IMR-90 (cell line): ENCODE data around the gene CDH13. TPM values are rescaled to one million over a fixed set of nuclear protein-coding genes. Genes with fewer than 3 reads are reported as not detected.

ENCODE experiments used
- ATAC-seq: fragments of 200-7000 bp; cut with Tn5 transposase; 2 replicates; pipeline ENCODE4 v1.9.1; 2020; ENCODE audit warnings: low read depth, mild to moderate bottlenecking, moderate library complexity
- BruUV-seq: library from RNA; stranded (reverse); fragments of 400-500 nt; replicated peaks from 2 replicates; lab custom pipeline; 2021; lab: Mats Ljungman, UMichigan
- CTCF ChIA-PET: fragments of 300-600 bp; formaldehyde crosslinking; extraction: SDS; loops from one replicate; lab custom pipeline; 2021; ENCODE audit warnings: antibody characterized with exemption; lab: Yijun Ruan, JAX
- POLR2A ChIA-PET: fragments of 300-600 bp; sonication (Branson Sonifier 250); formaldehyde crosslinking; loops from one replicate; lab custom pipeline; 2022; ENCODE audit warnings: antibody characterized with exemption; ENCODE audit not compliant: unreplicated experiment; lab: Charles Lee
- DNase-seq: peaks from one replicate; pipeline ENCODE4 v3.0.0; 2013
- H2AFZ ChIP-seq: replicated peaks from 2 replicates; pipeline ENCODE3; 2013; ENCODE audit warnings: low read length, mild to moderate bottlenecking; ENCODE audit not compliant: poor library complexity
- H2AK5ac ChIP-seq: 2 replicates; pipeline ENCODE4 v1.6.1; 2013; ENCODE audit warnings: low read depth, low read length, inconsistent platforms
- H2AK9ac ChIP-seq: replicated peaks from 2 replicates; pipeline ENCODE3; 2013; ENCODE audit warnings: mild to moderate bottlenecking, low read depth, low read length, moderate library complexity; ENCODE audit not compliant: poor library complexity
- H2BK120ac ChIP-seq: 2 replicates; pipeline ENCODE4 v1.6.1; 2013; ENCODE audit warnings: low read depth, low read length, inconsistent platforms
- H2BK15ac ChIP-seq: 3 replicates; pipeline ENCODE4 v1.6.1; 2013; ENCODE audit warnings: low read depth, low read length, inconsistent platforms
- H2BK20ac ChIP-seq: 2 replicates; pipeline ENCODE4 v1.6.1; 2013; ENCODE audit warnings: low read depth, mild to moderate bottlenecking, inconsistent platforms, low read length, moderate library complexity
- H2BK5ac ChIP-seq: 2 replicates; pipeline ENCODE4 v1.6.1; 2013; ENCODE audit warnings: mild to moderate bottlenecking, low read depth, low read length, inconsistent platforms; ENCODE audit not compliant: poor library complexity, severe bottlenecking
- H3K14ac ChIP-seq: replicated peaks from 2 replicates; pipeline ENCODE4 v1.6.1; 2013; ENCODE audit warnings: low read depth, low read length, inconsistent platforms
- H3K18ac ChIP-seq: 2 replicates; pipeline ENCODE4 v1.6.1; 2013; ENCODE audit warnings: low read depth, low read length, control low read depth
- H3K23ac ChIP-seq: 2 replicates; pipeline ENCODE4 v1.6.1; 2013; ENCODE audit warnings: low read depth, low read length, inconsistent platforms
- H3K27ac ChIP-seq: 2 replicates; pipeline ENCODE4 v1.5.1; 2013; ENCODE audit warnings: mild to moderate bottlenecking, control low read depth, low read length; ENCODE audit not compliant: insufficient read depth
- H3K27me3 ChIP-seq: 2 replicates; pipeline ENCODE4 v1.6.1; 2013; ENCODE audit warnings: low read length; ENCODE audit not compliant: control insufficient read depth, insufficient read depth
- H3K36me3 ChIP-seq: 2 replicates; pipeline ENCODE4 v1.6.1; 2013; ENCODE audit warnings: low read length, mixed read lengths; ENCODE audit not compliant: control insufficient read depth, insufficient read depth
- H3K4ac ChIP-seq: 2 replicates; pipeline ENCODE4 v1.6.1; 2013; ENCODE audit warnings: low read depth, low read length, inconsistent platforms
- H3K4me1 ChIP-seq: 2 replicates; pipeline ENCODE4 v1.6.1; 2013; ENCODE audit warnings: low read length, mixed read lengths; ENCODE audit not compliant: control insufficient read depth, insufficient read depth
- H3K4me2 ChIP-seq: 2 replicates; pipeline ENCODE4 v1.6.1; 2013; ENCODE audit warnings: low read depth, mild to moderate bottlenecking, control low read depth, low read length, moderate library complexity
- H3K4me3 ChIP-seq: 2 replicates; pipeline ENCODE4 v1.5.1; 2013; ENCODE audit warnings: low read depth, mild to moderate bottlenecking, control low read depth, low read length, moderate library complexity; ENCODE audit not compliant: insufficient read depth
- H3K56ac ChIP-seq: 2 replicates; pipeline ENCODE4 v1.6.1; 2013; ENCODE audit warnings: low read length, inconsistent platforms; ENCODE audit not compliant: insufficient read depth; ENCODE audit errors: extremely low read depth
- H3K79me1 ChIP-seq, 2 experiments: 2 replicates each; pipeline ENCODE4 v1.6.1; 2013; ENCODE audit warnings: low read length in 2 of 2, inconsistent platforms in 1 of 2, low read depth in 1 of 2
- H3K9ac ChIP-seq: 2 replicates; pipeline ENCODE4 v1.6.1; 2013; ENCODE audit warnings: low read depth, low read length, control low read depth
- H3K9me1 ChIP-seq: 2 replicates; pipeline ENCODE4 v1.6.1; 2013; ENCODE audit warnings: low read length, inconsistent platforms; ENCODE audit not compliant: insufficient read depth
- H3K9me3 ChIP-seq: 2 replicates; pipeline ENCODE4 v1.6.1; 2013; ENCODE audit warnings: low read length; ENCODE audit not compliant: control insufficient read depth, insufficient read depth
- H4K20me1 ChIP-seq: 2 replicates; pipeline ENCODE4 v1.6.1; 2013; ENCODE audit warnings: low read length, inconsistent platforms; ENCODE audit not compliant: insufficient read depth
- H4K5ac ChIP-seq: 2 replicates; pipeline ENCODE4 v1.6.1; 2013; ENCODE audit warnings: mild to moderate bottlenecking, low read depth, low read length, control low read depth
- H4K8ac ChIP-seq, 2 experiments: 2 replicates each; pipeline ENCODE4 v1.6.1; 2013; ENCODE audit warnings: low read depth in 2 of 2, low read length in 2 of 2, control low read depth in 1 of 2, inconsistent platforms in 1 of 2
- H4K91ac ChIP-seq: 2 replicates; pipeline ENCODE4 v1.6.1; 2013; ENCODE audit warnings: low read depth, low read length, inconsistent platforms; ENCODE audit not compliant: insufficient read depth
- BHLHE40 ChIP-seq: fragments of 150-350 bp; IDR thresholded peaks from 2 replicates; pipeline ENCODE4 v1.6.1; 2016; ENCODE audit warnings: mild to moderate bottlenecking, low read depth, low read length
- CEBPB ChIP-seq: IDR thresholded peaks from 2 replicates; pipeline ENCODE4 v1.6.1; 2012; ENCODE audit warnings: low read depth, low read length, improper control_type of control experiment
- FOS ChIP-seq: fragments of 150-350 bp; IDR thresholded peaks from 2 replicates; pipeline ENCODE4 v1.6.1; 2016; ENCODE audit warnings: low read depth, low read length
- MAFK ChIP-seq: IDR thresholded peaks from 2 replicates; pipeline ENCODE4 v1.6.1; 2012; ENCODE audit warnings: low read depth, low read length, improper control_type of control experiment
- NFE2L2 ChIP-seq: fragments of 150-350 bp; IDR thresholded peaks from 2 replicates; pipeline ENCODE4 v1.6.1; 2016; ENCODE audit warnings: low read depth, mild to moderate bottlenecking, low read length
- WGBS, 2 experiments: methylation state at CpG; one replicate each; pipeline versions ENCODE4 v1.1.5 to v1.1.7; 2013; ENCODE audit warnings: missing lambda C conversion rate in 2 of 2; ENCODE audit not compliant: insufficient read length in 1 of 2; ENCODE audit errors: extremely low coverage in 2 of 2; 5-methylcytosine and 5-hydroxymethylcytosine counted together
- dilution Hi-C: fragments of 300-500 bp; cut with HindIII; formaldehyde crosslinking; loops from one replicate; pipeline ENCODE4 v1.14.3; 2018; ENCODE audit warnings: low sequenced_read_pairs; ENCODE audit not compliant: unreplicated experiment
- in situ Hi-C: fragments of 300-500 bp; cut with MboI; formaldehyde crosslinking; loops from 3 replicates; pipeline ENCODE4 v1.14.3; 2019; ENCODE audit warnings: low sequenced_read_pairs, inconsistent platforms, mixed read lengths
- intact Hi-C: fragments of 100-400 bp; cut with micrococcal nuclease; formaldehyde crosslinking; loops from 2 replicates; pipeline ENCODE4 v1.10.0; 2022
- polyA plus RNA-seq, 3 experiments: library from polyadenylated mRNA; depleted of rRNA; stranded (reverse); fragments of >200 nt; gene quantifications; 2 replicates each; pipeline ENCODE4 v1.2.3, GENCODE V29; 2012; ENCODE audit warnings: low replicate concordance in 1 of 3
- total RNA-seq: library from RNA; depleted of rRNA; stranded (reverse); fragments of >200 nt; gene quantifications from 2 replicates; pipeline ENCODE4 v1.2.3, GENCODE V29; 2012

The CDH13 gene
- total and polyA plus RNA-seq, 2 of the 4 experiments (the other 2 are of a cell fraction) = 61.6 to 74.7 TPM

- H2BK5ac ChIP-seq = no peak overlapping the region
- no peak overlapping the region for H3K14ac ChIP-seq
- ATAC-seq (peak; percentile 77), DNase-seq (peak; percentile 86)
- no peak overlapping the region for H3K9ac ChIP-seq
- H4K20me1 ChIP-seq = no peaks in the 10 kb centered on the region
- no peaks in the 10 kb centered on the region for H3K9me3 ChIP-seq
- peaks cover 10% of the 10 kb centered on the region for H3K27me3 ChIP-seq
- H3K79me1 ChIP-seq = no peaks in the 10 kb centered on the region
- no peak overlapping the region for H2BK15ac ChIP-seq
- ChIA-PET CTCF (interaction anchor here (0.6 to 1.4 kb wide), 4 partner anchors 10 to 19 kb away, joined by 3 to 5 read pairs (median 3); no protein-coding TSS in a partner anchor), POLR2A (no interaction called here)
- H3K4me3 ChIP-seq = no peak overlapping the region
- no peak overlapping the region for H4K5ac ChIP-seq
- 38% methylated on average over 6 of the region's 10 CpGs; no CpG with 5 or more reads in 1 of the 2 experiments for WGBS, 2 experiments
- no peaks in the 10 kb centered on the region for H3K36me3 ChIP-seq
- TF ChIP-seq MAFK (peak; percentile 86), BHLHE40 (no peak), NFE2L2 (peak; percentile 99), FOS (peak; percentile 80), CEBPB (no peak)
- H3K4ac ChIP-seq = no peak overlapping the region
- no peak overlapping the region for H2AK5ac ChIP-seq
- no peaks in the 10 kb centered on the region for H3K9me1 ChIP-seq
- H2AK9ac ChIP-seq = no peak overlapping the region
- dilution Hi-C loops = no loop called here
- 0 out of 2 replicates have a peak overlapping the region, but pooled peaks have one; percentile 3 for H3K27ac ChIP-seq
- intact Hi-C loops = no loop called here
- no peak overlapping the region; the same call in 1 of the 2 replicates for H2BK120ac ChIP-seq
- H4K8ac ChIP-seq = no peak overlapping the region
- in situ Hi-C loops = no loop called here
- no peak overlapping the region for H4K91ac ChIP-seq
- peak overlapping the region; percentile 30; the same call in 1 of the 2 replicates for H3K18ac ChIP-seq
- H3K23ac ChIP-seq = no peak overlapping the region
- H3K4me1 ChIP-seq = peaks cover 2% of the 10 kb centered on the region
- BruUV-seq = no TSS peak
- H2BK20ac ChIP-seq = no peak overlapping the region; the same call in 1 of the 2 replicates
- H2AFZ ChIP-seq = no peak overlapping the region
- H3K56ac ChIP-seq = no peak overlapping the region
- peak overlapping the region; percentile 48 for H3K4me2 ChIP-seq
Measured at GRCh38 chr16:83835586-83836566, 1209.1 kb downstream of the CDH13 start.
